Measurements from ENCODE around the gene TMEM42.

The TMEM42 gene

GRCh38 chr3:44914936-44915335 is 53.2 kb downstream of the TMEM42 start:
- peak; percentile 45 for DNase-seq
